Suppressor macrophage treated with lipopolysaccharide for 1 hour (primary cell): Measurements from ENCODE around the gene TMEM59L.

ENCODE experiments used
- DNase-seq, 3 donors: peaks; one replicate each; pipeline ENCODE4 v3.0.0-alpha.2; 2020 to 2022

Gene TMEM59L

DNA sequence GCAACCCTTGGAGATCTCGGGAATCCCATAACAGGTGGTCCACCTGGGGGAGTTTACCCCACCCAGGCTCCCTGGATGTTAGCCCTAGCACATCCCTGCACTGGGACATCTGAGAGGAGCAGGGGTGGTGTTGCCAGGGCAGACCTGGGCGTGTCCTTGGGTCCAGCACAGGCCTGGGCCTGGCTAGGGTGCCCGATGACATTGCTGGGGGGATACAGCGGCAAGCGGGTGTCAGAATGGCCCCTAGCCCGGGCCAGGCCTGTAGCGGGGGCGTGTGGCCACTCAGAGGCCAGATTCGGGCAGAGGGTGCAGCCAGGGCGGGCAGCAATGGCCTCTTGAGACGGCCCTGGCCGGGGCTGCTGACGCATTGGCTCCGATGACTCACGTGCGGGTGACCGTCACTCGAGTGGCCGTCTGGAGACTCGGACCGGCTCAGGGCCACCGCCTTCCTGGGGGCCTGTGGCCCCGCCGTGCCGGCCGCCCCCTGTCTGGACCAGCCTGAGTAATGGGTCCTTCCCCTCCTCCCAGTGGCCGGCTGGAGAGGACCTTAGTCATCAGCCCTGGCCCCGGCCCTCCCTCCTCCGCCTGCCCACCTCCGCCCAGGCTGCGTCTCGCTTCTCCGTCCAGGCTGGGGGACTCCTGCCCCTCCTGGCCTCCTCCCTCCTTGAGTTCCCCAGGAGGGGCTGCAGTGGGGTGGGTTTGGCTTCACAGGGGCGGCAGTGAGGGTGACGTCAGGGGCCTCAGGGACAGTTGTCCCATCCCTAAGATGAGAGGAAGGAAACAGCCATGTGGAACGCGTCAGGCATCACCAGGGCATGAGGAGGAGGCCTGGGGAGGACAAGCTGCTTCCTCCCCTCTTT is 47.6 kb downstream of the TMEM59L start:
- peak; percentile 88 to 93 (median 88) for DNase-seq

DNA sequence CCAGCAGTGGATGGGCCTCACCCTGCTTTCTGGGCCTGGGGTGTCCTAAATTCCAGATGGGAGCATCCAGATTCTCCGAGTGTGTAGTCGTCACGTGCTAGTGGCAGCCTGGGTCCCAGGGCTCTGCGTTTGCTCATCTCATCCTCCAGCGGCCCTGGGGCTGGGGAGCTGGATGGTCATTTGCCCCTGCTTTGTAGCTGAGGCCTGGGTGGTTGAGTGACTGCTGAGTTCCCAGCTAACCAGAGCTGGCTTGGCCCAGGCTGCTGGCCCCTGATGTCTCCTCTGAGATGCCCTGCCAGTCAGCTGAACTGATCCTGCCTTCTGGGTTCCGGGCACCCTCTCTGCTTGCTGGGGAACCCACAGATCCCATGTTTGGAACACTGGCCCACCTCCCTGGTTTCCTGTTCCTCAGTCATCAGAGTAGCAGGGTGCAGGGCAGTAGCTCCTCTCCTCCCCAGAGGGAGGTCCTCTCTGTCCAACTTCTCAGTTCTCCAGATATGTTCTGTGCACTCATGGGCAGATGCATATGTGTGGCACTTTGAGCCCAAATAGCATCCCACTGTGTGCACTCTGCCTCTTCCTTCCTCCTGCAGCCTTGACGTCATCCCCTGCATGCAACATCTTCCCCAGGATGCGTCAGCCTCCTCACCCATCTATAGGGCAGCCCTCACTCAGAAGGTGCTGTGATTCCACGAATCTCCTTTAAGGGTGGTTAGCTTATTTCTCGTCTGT is 48.4 kb downstream of the TMEM59L start:
- peak; percentile 70 to 77 (median 74) for DNase-seq

DNA sequence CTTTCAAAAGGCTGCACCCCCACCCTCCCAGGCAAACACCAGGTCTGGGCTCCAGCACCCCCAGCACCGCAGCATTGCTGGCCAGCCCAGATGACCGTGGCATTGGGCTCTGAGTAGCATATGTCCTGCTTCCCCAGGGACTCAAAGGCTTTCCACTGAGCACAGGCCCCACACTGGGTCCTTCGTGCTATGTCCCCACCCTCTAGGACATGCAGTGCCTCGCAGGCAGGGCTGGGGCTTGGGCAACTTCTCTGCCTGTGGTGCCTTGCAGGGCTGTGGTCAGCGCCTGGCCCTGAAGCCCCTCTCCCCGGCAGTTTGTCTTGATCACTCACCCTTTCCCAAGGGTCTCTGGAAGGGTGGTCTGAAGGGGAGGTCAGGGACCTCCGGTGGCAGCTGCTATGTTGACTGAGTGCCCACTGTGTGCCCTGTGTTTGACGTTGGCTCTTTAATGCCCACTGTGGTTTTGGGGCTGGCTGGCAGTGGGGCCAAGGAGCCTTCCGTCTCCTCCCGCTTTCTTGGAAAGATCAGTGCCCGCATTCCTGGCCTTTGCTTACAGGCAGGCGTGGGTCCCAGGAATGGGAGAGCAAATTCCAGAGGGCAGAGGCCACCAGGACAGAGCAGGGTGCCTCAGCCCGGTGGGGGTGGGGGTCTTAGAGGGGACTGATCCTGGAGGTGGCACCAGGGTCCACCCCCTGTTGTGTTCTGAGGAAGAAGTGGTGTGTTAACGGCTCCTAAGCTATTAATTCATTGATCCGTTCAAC is 50.5 kb downstream of the TMEM59L start:
- no peak for DNase-seq

DNA sequence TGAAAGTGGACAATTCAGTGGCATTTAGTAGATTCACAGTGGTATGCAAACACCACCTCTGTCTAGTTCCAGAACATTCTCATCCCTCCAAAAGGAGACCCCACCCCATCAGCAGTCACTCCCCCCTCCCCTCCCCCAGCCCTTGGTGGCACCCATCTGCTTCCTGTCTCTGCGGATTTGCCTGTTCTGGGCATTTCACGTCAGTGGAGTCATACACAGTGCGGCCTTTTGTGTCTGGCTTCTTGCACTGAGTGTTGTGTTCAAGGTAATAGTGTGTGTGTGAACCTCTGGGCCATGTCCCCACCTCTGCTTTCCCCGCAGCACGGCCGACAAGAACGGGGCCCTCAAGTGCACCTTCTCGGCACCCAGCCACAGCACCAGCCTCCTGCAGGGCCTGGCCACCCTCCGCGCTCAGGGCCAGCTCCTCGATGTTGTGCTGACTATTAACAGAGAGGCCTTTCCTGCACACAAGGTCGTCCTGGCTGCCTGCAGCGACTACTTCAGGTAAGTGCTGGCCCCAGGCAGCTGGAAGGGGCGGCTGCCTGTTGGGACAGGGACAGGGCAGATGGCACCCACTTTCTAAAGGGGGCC is 51.4 kb downstream of the TMEM59L start:
- DNase-seq, result no peak

DNA sequence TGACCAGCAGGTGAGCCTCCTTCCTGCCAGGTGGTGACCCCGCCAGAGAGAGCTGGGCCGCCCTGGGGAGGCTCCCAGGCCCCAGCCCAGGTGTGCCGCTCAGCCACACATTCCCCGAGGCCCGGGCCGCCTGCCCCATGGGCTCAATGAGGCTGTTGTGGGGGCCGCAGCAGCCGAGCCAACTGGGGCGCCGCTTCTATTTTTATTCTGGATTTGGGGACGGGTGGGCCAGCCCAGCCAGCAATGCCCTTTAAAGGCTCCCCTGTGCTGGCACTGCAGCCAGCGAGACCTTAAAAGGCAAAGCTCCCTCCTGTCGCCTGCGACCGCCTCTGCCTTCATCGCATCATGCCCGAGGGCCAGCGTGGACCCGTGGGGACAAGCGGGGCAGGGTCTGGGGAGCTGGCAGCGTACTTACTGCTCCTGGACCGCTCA is 53.1 kb downstream of the TMEM59L start:
- no peak for DNase-seq

DNA sequence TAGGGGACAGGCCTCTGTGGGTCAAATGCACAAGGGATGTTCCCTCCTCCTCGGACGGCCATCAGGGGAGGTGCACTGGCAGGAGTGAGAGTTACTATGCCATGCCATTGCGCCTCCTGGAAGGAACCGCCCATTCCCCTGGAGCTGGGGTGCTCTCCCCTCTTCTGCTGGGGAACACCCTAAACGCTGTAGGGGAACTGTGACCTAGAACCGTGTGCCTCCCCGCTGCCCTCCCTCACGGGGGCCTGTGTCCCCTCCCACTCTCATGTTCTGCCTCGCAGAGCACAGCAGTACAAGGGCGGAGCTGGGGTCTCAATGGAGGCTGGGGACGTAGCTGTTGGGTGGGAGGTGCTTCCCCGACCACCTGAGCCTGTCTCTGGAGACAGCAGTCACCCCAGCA is 53.6 kb downstream of the TMEM59L start:
- no peak for DNase-seq

DNA sequence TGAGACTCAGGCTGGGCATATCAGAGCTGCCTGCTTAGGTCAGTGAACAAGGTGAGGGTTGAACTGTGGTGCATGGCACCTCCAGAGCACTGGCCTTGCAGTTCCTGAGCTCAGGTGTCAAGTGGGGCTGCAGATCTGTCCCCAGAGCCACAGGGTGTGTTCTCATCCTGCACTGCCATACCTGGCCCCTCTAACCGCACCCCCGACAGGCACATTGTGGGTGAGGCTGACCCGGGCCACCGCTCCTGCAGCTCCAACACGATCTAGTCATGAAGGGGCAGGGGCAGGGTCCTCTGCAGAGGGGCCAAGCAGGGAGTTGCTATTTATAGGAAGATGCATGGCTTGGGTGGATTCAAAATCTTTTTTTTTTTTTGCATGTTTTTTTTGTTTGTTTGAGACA is 54.1 kb downstream of the TMEM59L start:
- DNase-seq, result no peak

DNA sequence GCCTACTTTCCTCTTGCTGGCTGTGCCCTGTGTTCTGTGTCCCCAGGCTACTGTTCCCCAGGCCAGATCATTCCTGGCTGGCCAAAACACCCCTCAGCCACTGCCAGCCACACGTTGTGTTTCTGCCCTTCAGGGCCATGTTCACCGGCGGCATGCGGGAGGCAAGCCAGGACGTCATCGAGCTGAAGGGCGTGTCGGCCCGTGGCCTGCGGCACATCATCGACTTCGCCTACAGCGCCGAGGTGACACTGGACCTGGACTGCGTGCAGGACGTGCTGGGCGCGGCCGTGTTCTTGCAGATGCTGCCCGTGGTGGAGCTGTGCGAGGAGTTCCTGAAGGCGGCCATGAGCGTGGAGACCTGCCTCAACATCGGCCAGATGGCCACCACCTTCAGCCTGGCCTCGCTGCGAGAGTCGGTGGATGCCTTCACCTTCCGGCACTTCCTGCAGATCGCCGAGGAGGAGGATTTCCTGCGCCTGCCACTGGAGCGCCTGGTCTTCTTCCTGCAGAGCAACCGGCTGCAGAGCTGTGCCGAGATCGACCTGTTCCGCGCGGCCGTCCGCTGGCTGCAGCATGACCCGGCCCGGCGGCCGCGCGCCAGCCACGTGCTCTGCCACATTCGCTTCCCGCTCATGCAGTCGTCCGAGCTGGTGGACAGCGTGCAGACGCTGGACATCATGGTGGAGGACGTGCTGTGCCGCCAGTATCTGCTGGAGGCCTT is 55.0 kb downstream of the TMEM59L start:
- DNase-seq, result no peak

DNA sequence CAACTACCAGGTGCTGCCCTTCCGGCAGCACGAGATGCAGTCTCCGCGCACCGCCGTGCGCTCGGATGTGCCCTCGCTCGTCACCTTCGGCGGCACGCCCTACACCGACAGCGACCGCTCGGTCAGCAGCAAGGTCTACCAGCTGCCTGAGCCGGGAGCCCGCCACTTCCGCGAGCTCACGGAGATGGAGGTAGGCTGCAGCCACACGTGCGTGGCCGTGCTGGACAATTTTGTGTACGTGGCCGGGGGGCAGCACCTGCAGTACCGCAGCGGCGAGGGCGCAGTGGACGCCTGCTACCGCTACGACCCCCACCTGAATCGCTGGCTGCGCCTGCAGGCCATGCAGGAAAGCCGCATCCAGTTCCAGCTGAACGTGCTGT is 55.6 kb downstream of the TMEM59L start:
- DNase-seq, result no peak

DNA sequence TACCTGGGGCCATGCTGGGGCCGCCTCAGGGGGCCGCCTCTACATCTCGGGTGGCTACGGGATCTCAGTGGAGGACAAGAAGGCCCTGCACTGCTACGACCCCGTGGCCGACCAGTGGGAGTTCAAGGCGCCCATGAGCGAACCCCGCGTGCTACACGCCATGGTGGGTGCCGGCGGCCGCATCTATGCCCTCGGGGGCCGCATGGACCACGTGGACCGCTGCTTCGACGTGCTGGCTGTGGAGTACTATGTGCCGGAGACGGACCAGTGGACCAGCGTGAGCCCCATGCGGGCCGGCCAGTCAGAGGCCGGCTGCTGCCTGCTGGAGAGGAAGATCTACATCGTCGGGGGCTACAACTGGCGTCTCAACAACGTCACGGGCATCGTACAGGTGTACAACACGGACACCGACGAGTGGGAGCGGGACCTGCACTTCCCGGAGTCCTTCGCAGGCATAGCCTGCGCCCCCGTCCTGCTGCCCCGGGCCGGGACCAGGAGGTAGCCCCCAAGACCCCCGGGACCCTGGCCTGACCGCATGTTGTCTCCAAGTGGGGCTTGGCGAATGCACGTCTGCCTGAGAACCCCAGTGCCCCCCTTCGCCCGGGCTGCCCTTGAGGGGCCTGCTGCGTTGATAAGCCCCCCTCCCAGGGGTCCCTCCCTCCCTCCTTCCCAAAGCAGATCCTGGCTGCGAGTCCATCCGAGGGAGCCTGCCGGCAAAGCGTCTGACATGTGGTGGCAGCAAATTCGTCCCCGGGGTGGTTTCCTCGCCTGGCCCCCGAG is 56.3 kb downstream of the TMEM59L start:
- DNase-seq, result no peak

DNA sequence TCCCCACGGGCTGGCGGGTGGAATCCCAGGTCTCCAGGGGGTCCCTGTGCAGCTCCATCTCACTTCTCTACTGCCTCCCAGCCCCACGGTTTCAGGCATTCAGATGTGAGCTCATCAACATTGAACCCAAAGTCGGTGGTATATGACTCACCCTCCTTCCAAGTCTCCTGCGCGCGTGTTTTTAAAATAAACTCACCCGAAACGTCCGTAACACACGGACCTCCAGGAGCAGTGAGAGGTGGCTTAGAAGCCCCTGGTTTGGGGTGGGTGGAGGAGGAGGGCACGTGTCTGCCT is 56.8 kb downstream of the TMEM59L start:
- DNase-seq, result no peak

DNA sequence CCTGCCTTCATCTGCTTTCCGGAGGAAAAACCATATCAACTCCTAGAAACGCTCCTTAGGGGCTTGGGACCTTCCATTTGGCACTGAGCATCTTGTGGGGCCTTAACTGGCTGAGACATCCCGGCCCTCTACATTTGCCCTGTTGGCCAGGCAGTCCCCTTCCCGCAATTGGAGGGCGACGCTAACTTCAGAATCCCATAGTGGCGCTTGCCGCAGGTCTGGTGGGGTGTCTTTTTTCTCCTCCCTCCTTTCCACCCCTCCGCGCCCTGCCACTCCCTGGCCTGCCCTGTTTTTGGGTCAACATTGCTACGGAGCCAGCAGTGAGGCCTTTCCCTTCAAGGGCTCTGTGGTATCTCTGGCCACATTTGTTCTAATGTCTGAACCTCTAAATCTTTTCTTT is 57.2 kb downstream of the TMEM59L start:
- no peak for DNase-seq

DNA sequence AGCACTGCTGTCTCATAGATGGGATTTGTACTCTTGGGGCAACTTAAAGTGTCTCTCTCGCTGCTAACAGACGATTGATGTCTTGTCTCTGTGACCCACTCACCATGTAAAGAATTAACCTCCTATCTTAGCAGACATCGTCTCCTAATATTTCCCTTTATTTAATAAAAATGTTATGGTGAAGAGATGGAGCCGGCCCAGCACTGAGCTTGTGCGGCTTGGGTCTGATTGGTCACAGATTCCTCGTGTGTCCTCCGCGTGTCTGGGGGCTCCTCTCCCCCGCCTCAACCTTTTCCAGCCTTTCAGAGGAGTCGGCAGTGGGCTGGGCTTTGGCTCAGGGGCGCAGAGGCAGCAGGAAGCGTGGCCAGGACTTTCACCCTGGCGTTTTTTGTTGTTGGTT is 57.6 kb downstream of the TMEM59L start:
- no peak for DNase-seq
